NCI-H2081 (cell line): ENCODE data around the gene MRPS2.

ENCODE experiments used
- DNase-seq, 2 experiments: peaks; one replicate each; lab custom pipeline; 2025; lab: John Stamatoyannopoulos, UW

Gene MRPS2

GRCh38 chr9:135480071-135480939 is 20.2 kb upstream of the MRPS2 start:
- no peak for DNase-seq

GRCh38 chr9:135480940-135481310 is 19.6 kb upstream of the MRPS2 start:
- DNase-seq, result no peak

GRCh38 chr9:135482015-135482754 is 18.3 kb upstream of the MRPS2 start:
- DNase-seq, result no peak

- DNase-seq, result no peak
Observed at GRCh38 chr9:135484460-135485277, 15.8 kb upstream of the MRPS2 start.

- no peak for DNase-seq
Observed at GRCh38 chr9:135485385-135485784, 15.1 kb upstream of the MRPS2 start.

- no peak for DNase-seq
Observed at GRCh38 chr9:135485832-135486231, 14.7 kb upstream of the MRPS2 start.

- DNase-seq, result no peak
Observed at GRCh38 chr9:135486267-135487065, 14.0 kb upstream of the MRPS2 start.

GRCh38 chr9:135487281-135488012 is 13.0 kb upstream of the MRPS2 start:
- DNase-seq, result no peak

DNA sequence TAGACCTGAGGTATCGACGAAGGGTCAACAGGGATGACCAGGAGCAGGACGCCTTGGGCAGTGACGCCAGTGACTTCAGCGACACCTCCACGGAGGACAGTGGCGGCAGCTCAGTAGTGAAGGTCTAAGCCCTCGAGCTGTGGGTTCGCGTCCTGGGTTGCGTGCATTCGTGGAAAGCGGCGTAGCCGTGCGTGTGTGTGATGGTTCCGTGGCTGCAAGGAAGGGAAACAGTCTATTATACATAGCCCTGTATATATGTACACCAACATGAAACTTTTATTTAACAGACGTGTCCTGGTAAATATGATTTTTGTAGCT is 12.5 kb upstream of the MRPS2 start:
- DNase-seq, result no peak

GRCh38 chr9:135488527-135488926 is 12.0 kb upstream of the MRPS2 start:
- DNase-seq, result no peak

- DNase-seq, result no peak
Observed at GRCh38 chr9:135489188-135489906, 11.1 kb upstream of the MRPS2 start.

DNA sequence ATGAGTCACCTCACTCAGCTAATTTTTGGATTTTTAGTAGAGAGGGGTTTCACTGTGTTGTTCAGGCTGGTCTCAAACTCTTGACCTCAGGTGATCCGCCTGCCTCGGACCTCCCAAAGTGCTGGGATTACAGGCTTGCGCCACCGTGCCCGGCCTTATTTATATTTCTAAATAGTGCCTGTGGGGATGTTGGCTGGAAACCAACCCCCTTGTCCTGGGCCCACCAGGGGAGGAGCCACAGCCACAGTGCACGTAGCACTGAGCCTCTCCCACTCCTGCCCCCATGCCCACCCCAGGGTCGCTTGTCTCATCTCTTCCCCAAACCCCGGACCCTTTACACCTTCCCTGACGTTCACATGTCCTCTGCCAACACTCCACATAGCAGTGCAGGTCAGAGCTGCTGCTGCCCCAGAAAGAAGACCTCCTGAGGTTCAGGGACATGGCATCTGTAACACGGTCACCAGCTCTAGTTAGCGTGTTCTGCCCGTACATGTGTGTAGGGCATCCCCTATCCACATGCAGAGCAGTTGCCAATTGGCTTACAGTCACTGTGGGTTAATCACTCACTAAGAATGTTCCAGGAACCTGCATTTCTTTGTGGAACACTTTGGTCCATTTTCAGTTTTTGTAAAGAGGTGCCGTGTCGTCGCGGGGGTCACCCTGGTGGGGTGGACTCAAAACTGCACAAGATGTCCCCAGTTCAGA is 10.2 kb upstream of the MRPS2 start:
- DNase-seq, result no peak

- no peak for DNase-seq
Observed at GRCh38 chr9:135490980-135491464, 9.5 kb upstream of the MRPS2 start.

- no peak for DNase-seq
Observed at GRCh38 chr9:135491764-135492163, 8.7 kb upstream of the MRPS2 start.

DNA sequence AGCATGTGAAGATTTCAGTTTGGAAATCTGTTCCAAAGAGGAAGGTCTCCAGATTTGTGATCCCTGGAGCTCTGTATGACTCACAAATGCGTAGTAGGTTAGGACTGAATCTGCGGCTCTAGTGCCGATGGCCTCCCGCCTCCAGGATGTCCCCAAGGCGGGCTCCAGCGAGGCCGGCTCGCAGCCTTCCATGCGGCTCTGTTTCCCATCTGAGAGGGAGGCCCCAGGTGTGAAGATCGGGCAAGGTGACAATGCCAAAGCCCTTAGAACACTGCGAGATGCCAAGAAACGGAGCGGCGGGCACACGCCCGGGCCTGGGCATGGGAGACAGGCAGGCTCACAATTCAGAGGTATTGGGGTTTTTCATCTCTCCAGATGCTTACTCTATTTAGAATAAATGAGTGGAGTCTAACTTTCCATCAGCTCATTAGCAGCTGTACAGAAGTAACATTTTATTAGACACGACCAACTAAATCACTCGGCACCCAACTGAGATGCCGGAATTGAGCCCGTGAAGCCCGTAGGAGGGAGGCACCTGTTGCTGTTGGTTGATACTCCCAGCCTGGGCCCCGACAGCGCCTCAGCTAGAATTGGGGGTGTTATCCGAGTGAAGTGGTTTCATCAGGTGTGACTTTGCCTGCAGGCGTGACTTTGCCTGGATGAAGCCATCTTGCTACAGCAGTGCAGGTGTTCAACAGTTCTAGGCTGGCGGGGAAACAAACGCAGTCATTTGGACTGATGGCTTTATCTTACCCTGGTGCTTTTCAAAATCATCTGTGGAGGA is 7.4 kb upstream of the MRPS2 start:
- no peak for DNase-seq

- no peak for DNase-seq
Observed at GRCh38 chr9:135494791-135495559, 5.5 kb upstream of the MRPS2 start.

- DNase-seq, result no peak
Observed at GRCh38 chr9:135498381-135499126, 1.9 kb upstream of the MRPS2 start.
